H1 (cell line): ENCODE measurements around the gene TMPRSS13. TPM values are rescaled to one million over a fixed set of nuclear protein-coding genes. Genes with fewer than 3 reads are reported as not detected.

Experiments used
- BCL11A ChIP-seq, 2 experiments: IDR thresholded peaks; one replicate each; pipeline ENCODE4 v1.6.1; 2011; ENCODE audit warnings: low read depth in 2 of 2, low read length in 2 of 2, mild to moderate bottlenecking in 2 of 2
- CHD1 ChIP-seq: IDR thresholded peaks from 2 replicates; pipeline ENCODE4 v1.6.1; 2012; ENCODE audit warnings: low read depth, low read length, improper control_type of control experiment
- CHD7 ChIP-seq: fragments of 300-600 bp; sonication (generic); IDR thresholded peaks from 2 replicates; pipeline ENCODE4 v1.7.1; 2012; ENCODE audit warnings: low read length, moderate library complexity, mild to moderate bottlenecking, inconsistent platforms; ENCODE audit not compliant: insufficient replicate concordance
- GABPA ChIP-seq: IDR thresholded peaks from 2 replicates; pipeline ENCODE4 v1.6.1; 2011; ENCODE audit warnings: mild to moderate bottlenecking, low read length, moderate library complexity, borderline replicate concordance; ENCODE audit not compliant: insufficient read depth
- GTF2F1 ChIP-seq: IDR thresholded peaks from 2 replicates; pipeline ENCODE4 v1.6.1; 2012; ENCODE audit warnings: low read depth, low read length, improper control_type of control experiment, borderline replicate concordance
- SAP30 ChIP-seq: fragments of 300-600 bp; sonication (generic); IDR thresholded peaks from 2 replicates; pipeline ENCODE4 v1.7.1; 2012; ENCODE audit warnings: low read length, moderate library complexity, mild to moderate bottlenecking, inconsistent platforms; ENCODE audit not compliant: insufficient read depth, insufficient replicate concordance
- SIX5 ChIP-seq: IDR thresholded peaks from 2 replicates; pipeline ENCODE4 v1.6.1; 2011; ENCODE audit warnings: mild to moderate bottlenecking, low read depth, low read length
- SRF ChIP-seq: IDR thresholded peaks from 2 replicates; pipeline ENCODE4 v1.6.1; 2011; ENCODE audit warnings: mild to moderate bottlenecking, low read depth, low read length, moderate library complexity
- polyA plus RNA-seq, 7 experiments: library from polyadenylated mRNA; depleted of rRNA in 3 of 7; stranded (reverse) in 5 of 7; unstranded in 2 of 7; fragments of >200 nt in 5 of 7; fragments of 200-250 nt in 2 of 7; gene quantifications; 1 replicate in 5 of 7; 2 replicates in 1 of 7; 4 replicates in 1 of 7; pipeline versions ENCODE4 v1.2.1 to v1.2.3, GENCODE V29; 2011 to 2013; ENCODE audit warnings: missing spikeins in 2 of 7, mixed read lengths in 2 of 7
- total RNA-seq: library from RNA; stranded (reverse); fragmentation: NEBNext Ultra II Directional; extraction: Animal tissue kit (Norgen Biotek cat#: 25700); gene quantifications from 2 replicates; pipeline ENCODE4 v1.2.1, GENCODE V29; 2021

TMPRSS13 gene
- total and polyA plus RNA-seq, 2 of the 8 experiments (the other 6 are each of a cell fraction or from before 2014, with no cell fraction given): 0.61 to 0.79 TPM

DNA sequence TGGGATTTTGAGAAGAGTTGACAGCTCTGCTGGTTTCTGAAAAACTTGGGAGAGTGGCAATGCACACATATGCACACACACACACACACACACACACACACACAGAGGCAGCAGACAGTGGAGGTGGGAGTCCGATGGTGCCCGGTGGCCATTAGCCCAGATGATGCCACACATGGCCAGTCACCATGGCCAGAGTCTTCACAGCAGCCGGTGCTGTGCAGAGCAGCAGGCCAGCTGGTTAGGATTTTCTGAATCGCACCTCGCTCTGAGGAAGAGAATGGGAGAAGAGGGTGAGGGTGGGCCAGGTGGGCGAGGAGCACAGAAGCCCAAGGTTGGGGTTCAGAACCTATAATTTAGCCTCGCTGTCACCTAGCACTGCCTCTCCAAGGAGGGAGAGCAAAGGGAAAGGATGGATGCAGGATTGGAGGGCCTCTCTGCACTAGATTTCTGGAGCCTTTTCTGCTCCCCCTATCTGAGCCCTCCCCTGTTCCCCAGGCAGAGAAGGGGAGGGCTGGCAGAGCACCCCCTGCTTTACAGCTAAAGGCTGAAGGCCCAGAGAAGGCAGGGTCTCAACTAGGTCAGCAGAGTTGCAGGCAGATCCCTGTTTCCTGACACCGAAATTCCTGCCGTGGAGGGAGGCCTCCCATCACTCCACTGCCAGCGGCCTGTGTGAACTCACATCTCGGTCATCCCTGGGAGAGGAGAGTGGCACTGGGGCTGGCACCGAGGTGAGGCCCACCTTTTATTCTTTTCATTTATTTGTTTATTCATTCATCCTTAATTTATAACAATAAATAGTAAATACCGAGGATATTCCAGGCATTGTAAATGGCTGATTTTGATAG is 27.0 kb downstream of the TMPRSS13 start (continued):
- TF ChIP-seq CHD7 (no peak), SRF (no peak), CHD1 (no peak), SIX5 (no peak), GTF2F1 (no peak), GABPA (no peak), SAP30 (no peak), BCL11A (IDR thresholded peaks at IDR 0.05; ENCODE audit: low read depth in 2 of 2, low read length in 2 of 2) (no peak)
